NCI-H226 (cell line): Measurements from ENCODE around the gene WFIKKN1.

Experiments
- DNase-seq: peaks from one replicate; pipeline ENCODE4 v3.0.0-alpha.2; 2015

WFIKKN1 gene

GRCh38 chr16:625117-625976, 5.4 kb upstream of the WFIKKN1 start:
- no peak for DNase-seq

GRCh38 chr16:625977-626765, 4.6 kb upstream of the WFIKKN1 start:
- DNase-seq = no peak

- DNase-seq = peak; percentile 96
Observed at GRCh38 chr16:626787-627453, 3.9 kb upstream of the WFIKKN1 start.

GRCh38 chr16:627454-628239, 3.1 kb upstream of the WFIKKN1 start:
- peak; percentile 94 for DNase-seq

- DNase-seq = no peak
Observed at GRCh38 chr16:628321-629061, 2.3 kb upstream of the WFIKKN1 start.

- no peak for DNase-seq
Observed at GRCh38 chr16:629185-629832, 1.5 kb upstream of the WFIKKN1 start.

- DNase-seq = no peak
Observed at GRCh38 chr16:629833-630248, 944 bp upstream of the WFIKKN1 start.

- no peak for DNase-seq
Observed at GRCh38 chr16:630249-630814, 453 bp upstream of the WFIKKN1 start.

- DNase-seq = no peak
Observed at GRCh38 chr16:631808-632358, 1.1 kb downstream of the WFIKKN1 start.

- DNase-seq = no peak
Observed at GRCh38 chr16:632486-633335, 1.9 kb downstream of the WFIKKN1 start.

GRCh38 chr16:633336-634050, 2.7 kb downstream of the WFIKKN1 start:
- no peak for DNase-seq

- no peak for DNase-seq
Observed at GRCh38 chr16:634051-634670, 3.4 kb downstream of the WFIKKN1 start.

- no peak for DNase-seq
Observed at GRCh38 chr16:634996-635395, 4.2 kb downstream of the WFIKKN1 start.

- DNase-seq = no peak
Observed at GRCh38 chr16:635573-636205, 4.9 kb downstream of the WFIKKN1 start.

- DNase-seq = peak; percentile 82
Observed at GRCh38 chr16:636206-637080, 5.7 kb downstream of the WFIKKN1 start, which contains the start of gene METTL26. Gene METTL26, minus strand, starts transcription at chr16:636305. Its CDS starts 15 bp downstream, at chr16:636290.

- DNase-seq = no peak
Observed at GRCh38 chr16:637081-638018, 6.6 kb downstream of the WFIKKN1 start.
